Panc1 (cell line): ENCODE results near the gene CACTIN. TPM values are rescaled to one million over a fixed set of nuclear protein-coding genes. Genes with fewer than 3 reads are reported as not detected.

Experiments
- ATAC-seq: fragments of 200-7000 bp; cut with Tn5 transposase; 2 replicates; pipeline ENCODE4 v1.9.1; 2020; ENCODE audit warnings: mild to moderate bottlenecking, moderate library complexity
- BruUV-seq: library from RNA; stranded (reverse); fragments of 400-500 nt; replicated peaks from 2 replicates; lab custom pipeline; 2021; lab: Mats Ljungman, UMichigan
- CTCF ChIA-PET: fragments of 300-600 bp; sonication (Branson Sonifier 250); formaldehyde crosslinking; loops from one replicate; lab custom pipeline; 2022; ENCODE audit warnings: antibody characterized with exemption; lab: Charles Lee
- POLR2A ChIA-PET: fragments of 300-600 bp; sonication (Branson Sonifier 250); formaldehyde crosslinking; loops from one replicate; lab custom pipeline; 2022; ENCODE audit warnings: antibody characterized with exemption; lab: Charles Lee
- DNase-seq: peaks from one replicate; pipeline ENCODE4 v3.0.0-alpha.2; 2010; ENCODE audit warnings: low read depth, low spot score
- H3K27ac ChIP-seq: 2 replicates; pipeline ENCODE4 v1.5.1; 2011; ENCODE audit warnings: mild to moderate bottlenecking, low read length, inconsistent platforms
- H3K27me3 ChIP-seq: fragments of 200-500 bp; sonication (Bioruptor generic); 2 replicates; pipeline ENCODE4 v1.6.0; 2014; ENCODE audit warnings: low read length, inconsistent platforms; ENCODE audit not compliant: control insufficient read depth, insufficient read depth
- H3K36me3 ChIP-seq: fragments of 200-500 bp; sonication (Bioruptor generic); 2 replicates; pipeline ENCODE4 v1.5.1; 2014; ENCODE audit warnings: inconsistent platforms, mild to moderate bottlenecking, low read length, moderate library complexity; ENCODE audit not compliant: control insufficient read depth, insufficient read depth
- H3K4me1 ChIP-seq: 2 replicates; pipeline ENCODE4 v1.5.1; 2011; ENCODE audit warnings: inconsistent platforms, mild to moderate bottlenecking, low read length, moderate library complexity; ENCODE audit not compliant: control insufficient read depth, insufficient read depth
- H3K4me3 ChIP-seq, 2 experiments: 2 replicates each; pipeline ENCODE4 v1.5.1; 2011 to 2012; ENCODE audit warnings: low read depth in 2 of 2, low read length in 2 of 2, mild to moderate bottlenecking in 2 of 2, inconsistent platforms in 1 of 2, moderate library complexity in 1 of 2
- H3K9me3 ChIP-seq: fragments of 200-500 bp; sonication (Bioruptor generic); 2 replicates; pipeline ENCODE4 v1.5.1; 2014; ENCODE audit warnings: low read depth, mild to moderate bottlenecking, inconsistent platforms, low read length, moderate library complexity; ENCODE audit not compliant: control insufficient read depth, insufficient read depth
- CTCF ChIP-seq: fragments of 450-650 bp; IDR thresholded peaks from 2 replicates; pipeline ENCODE4 v1.5.1; 2017; ENCODE audit warnings: mild to moderate bottlenecking
- POLR2AphosphoS5 ChIP-seq: IDR thresholded peaks from 2 replicates; pipeline ENCODE4 v1.6.1; 2012; ENCODE audit warnings: mild to moderate bottlenecking, low read depth, low read length, moderate library complexity
- REST ChIP-seq, 2 experiments: IDR thresholded peaks; 2 replicates each; pipeline ENCODE4 v1.6.1; 2011 to 2012; ENCODE audit warnings: low read depth in 2 of 2, control low read depth in 1 of 2, low read length in 1 of 2, mild to moderate bottlenecking in 1 of 2, moderate library complexity in 1 of 2; ENCODE audit not compliant: insufficient read depth in 1 of 2
- SIN3A ChIP-seq: IDR thresholded peaks from 2 replicates; pipeline ENCODE4 v1.6.1; 2012; ENCODE audit warnings: low read depth, mild to moderate bottlenecking, low read length, moderate library complexity, borderline replicate concordance; ENCODE audit not compliant: insufficient read depth
- TCF7L2 ChIP-seq: IDR thresholded peaks from 2 replicates; pipeline ENCODE4 v1.6.1; 2011; ENCODE audit warnings: mild to moderate bottlenecking, low read depth, low read length, inconsistent platforms
- in situ Hi-C: cut with HindIII; loops from 2 replicates; pipeline ENCODE4 v1.10.0; 2016; ENCODE audit warnings: low sequenced_read_pairs, low pct_unique_long_range_greater_than_20kb
- intact Hi-C: fragments of 100-400 bp; cut with micrococcal nuclease; formaldehyde crosslinking; loops from one replicate; pipeline ENCODE4 v1.10.0; 2022; ENCODE audit not compliant: unreplicated experiment
- total RNA-seq: library from RNA; stranded (reverse); gene quantifications from one replicate; pipeline ENCODE4 v1.2.1, GENCODE V29; 2021; ENCODE audit not compliant: unreplicated experiment

The CACTIN gene
- total RNA-seq, 1 experiment from 2014 or later, result 25.2 TPM

GRCh38 chr19:3593156-3593555, 33.4 kb downstream of the CACTIN start:
- no peak for ATAC-seq

GRCh38 chr19:3591876-3592613, 34.5 kb downstream of the CACTIN start:
- Histone ChIP-seq H3K4me1 (no peaks in the 10 kb centered on the region), H3K36me3 (no peaks in the 10 kb centered on the region), H3K4me3 (no peak overlapping the region), H3K27me3 (no peaks in the 10 kb centered on the region), H3K27ac (no peak overlapping the region), H3K9me3 (no peaks in the 10 kb centered on the region)
- DNase-seq, result no peak
- ChIA-PET POLR2A (no interaction called here), CTCF (interaction anchor here (1.0 kb wide), 1 partner anchor 16 kb away, joined by 4 read pairs; no protein-coding TSS in a partner anchor)
- in situ Hi-C loops, result no loop called here
- intact Hi-C loops, result no loop called here
- BruUV-seq, result no TSS peak
- TF ChIP-seq TCF7L2 (no peak), CTCF (no peak), REST (IDR thresholded peaks at IDR 0.05; ENCODE audit: insufficient read depth in 1 of 2, low read depth in 2 of 2, low read length in 1 of 2) (no peak), SIN3A (no peak), POLR2AphosphoS5 (no peak)
- ATAC-seq, result no peak

More at GRCh38 chr19:3593156-3593555, 33.4 kb downstream of the CACTIN start:
- BruUV-seq, result no TSS peak
- ChIA-PET CTCF (interaction anchor here (0.7 kb wide), 1 partner anchor 579 kb away, joined by 3 read pairs; no protein-coding TSS in a partner anchor), POLR2A (no interaction called here)
- H3K4me3 ChIP-seq, result no peak overlapping the region
- no peak for TF ChIP-seq POLR2AphosphoS5
- no peak for TF ChIP-seq CTCF
- no peak for TF ChIP-seq TCF7L2
- no peak for TF ChIP-seq REST (IDR thresholded peaks at IDR 0.05; ENCODE audit: insufficient read depth in 1 of 2, low read depth in 2 of 2, low read length in 1 of 2)
- TF ChIP-seq SIN3A, result no peak
- DNase-seq, result no peak
- no peak overlapping the region for H3K27ac ChIP-seq
- intact Hi-C loops, result no loop called here
- in situ Hi-C loops, result no loop called here
- no peaks in the 10 kb centered on the region for H3K9me3 ChIP-seq
- no peaks in the 10 kb centered on the region for H3K4me1 ChIP-seq
- no peaks in the 10 kb centered on the region for H3K36me3 ChIP-seq
- H3K27me3 ChIP-seq, result no peaks in the 10 kb centered on the region
